A172 (cell line): ENCODE results near the gene LRRC8D. TPM values are rescaled to one million over a fixed set of nuclear protein-coding genes. Genes with fewer than 3 reads are reported as not detected.
"Not testable (repeated sequence)": the region's sequence is repeated elsewhere in the genome, so short reads cannot be mapped to it uniquely, and the experiment has no call there.

Source experiments
- DNase-seq: peaks from one replicate; pipeline ENCODE4 v3.0.0-alpha.2; 2015; ENCODE audit warnings: low spot score
- total RNA-seq: library from RNA; depleted of rRNA; stranded (reverse); fragments of >200 nt; shearing (Covaris generic); gene quantifications from 2 replicates; pipeline ENCODE4 v1.2.3, GENCODE V29; 2014

Gene LRRC8D
- total RNA-seq, 1 experiment from 2014 or later = 17.5 TPM

DNA sequence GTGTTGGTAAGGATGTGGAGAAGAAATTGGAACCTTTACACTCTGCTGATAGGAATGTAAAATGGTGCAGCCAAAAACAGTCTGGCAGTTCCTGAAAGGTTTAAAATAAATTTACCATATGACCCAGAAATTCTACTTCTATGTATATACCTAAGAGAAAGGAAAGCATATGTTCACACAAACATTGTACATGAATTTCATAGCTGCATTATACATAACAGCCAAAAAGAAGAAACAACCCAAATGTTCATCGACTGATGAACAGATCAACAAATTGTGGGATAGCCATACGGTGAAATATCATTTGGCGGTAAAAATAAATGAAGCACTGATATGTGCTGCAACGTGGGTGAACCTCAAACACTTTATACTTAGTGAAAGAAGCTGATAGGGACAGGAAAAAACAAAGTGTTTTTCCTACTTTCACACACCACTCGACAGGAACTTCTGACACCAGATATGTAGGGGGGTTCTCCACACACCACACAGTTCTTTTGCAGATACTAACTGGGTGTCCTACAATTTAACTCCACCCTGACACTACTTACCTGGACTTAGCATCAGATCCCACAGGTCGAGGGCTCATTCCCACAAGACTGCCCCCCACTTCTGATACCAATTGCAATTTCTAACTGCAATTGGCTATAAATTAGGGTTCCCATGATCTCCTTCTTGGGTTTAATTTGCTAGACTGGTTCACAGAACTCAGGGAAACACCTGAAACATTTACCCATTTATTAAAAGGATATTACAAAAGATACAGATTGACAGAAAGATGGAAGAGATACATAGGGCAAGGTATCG, 138.2 kb downstream of the LRRC8D start:
- no peak for DNase-seq

DNA sequence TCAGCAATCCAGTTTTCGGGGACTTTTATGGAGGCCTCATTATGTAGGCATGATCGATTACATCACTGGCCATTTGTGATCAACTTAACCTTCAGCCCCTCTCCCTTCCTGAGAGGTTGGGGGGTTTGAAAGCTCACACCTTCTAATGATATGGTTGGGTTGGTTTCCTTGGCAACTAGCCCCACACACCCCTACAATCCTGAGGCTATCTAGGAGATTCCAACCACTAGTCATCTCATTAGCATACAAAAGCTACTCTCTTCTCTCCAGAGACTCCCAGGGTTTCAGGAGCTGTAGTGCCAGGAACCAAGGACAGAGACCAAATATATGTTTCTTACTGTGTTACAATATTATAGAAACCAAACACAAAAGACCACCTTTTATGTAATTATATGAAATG, 138.9 kb downstream of the LRRC8D start:
- no peak for DNase-seq

DNA sequence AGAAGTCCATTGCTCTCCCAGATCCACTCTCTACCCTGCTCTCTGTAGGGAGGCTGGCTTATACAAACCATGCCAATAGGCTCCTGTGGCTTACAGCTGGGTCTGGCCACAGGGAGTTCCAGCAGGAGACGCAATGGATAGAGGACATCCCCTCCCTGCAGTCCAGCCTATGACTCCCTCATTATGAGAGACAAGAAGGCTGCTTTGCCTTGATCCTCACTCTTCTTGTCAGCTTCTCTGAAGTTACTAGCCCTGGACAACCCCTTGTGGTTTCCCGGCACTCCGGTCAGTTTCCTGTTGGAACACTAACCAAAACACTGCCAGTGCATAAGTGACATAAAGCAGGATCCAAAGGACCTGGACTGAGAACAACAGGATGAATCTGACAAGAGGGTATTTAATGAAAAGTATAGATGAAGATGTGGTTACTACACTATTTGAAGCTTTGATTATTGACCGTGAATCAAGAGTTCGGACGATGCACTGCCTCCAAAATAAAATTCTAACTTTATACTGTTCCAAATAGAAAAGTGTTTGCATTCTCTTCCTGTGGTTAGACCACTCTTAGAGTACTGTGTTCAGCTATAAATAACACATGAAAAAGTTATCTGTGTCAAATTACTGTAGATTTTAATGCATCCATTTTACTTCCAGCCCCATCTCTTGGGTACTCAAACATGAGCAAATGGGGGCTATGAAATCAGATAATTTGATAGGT, 141.4 kb downstream of the LRRC8D start:
- DNase-seq = peak; percentile 55

- no peak for DNase-seq
Observed at GRCh38 chr1:89962742-89963075, 141.9 kb downstream of the LRRC8D start.

DNA sequence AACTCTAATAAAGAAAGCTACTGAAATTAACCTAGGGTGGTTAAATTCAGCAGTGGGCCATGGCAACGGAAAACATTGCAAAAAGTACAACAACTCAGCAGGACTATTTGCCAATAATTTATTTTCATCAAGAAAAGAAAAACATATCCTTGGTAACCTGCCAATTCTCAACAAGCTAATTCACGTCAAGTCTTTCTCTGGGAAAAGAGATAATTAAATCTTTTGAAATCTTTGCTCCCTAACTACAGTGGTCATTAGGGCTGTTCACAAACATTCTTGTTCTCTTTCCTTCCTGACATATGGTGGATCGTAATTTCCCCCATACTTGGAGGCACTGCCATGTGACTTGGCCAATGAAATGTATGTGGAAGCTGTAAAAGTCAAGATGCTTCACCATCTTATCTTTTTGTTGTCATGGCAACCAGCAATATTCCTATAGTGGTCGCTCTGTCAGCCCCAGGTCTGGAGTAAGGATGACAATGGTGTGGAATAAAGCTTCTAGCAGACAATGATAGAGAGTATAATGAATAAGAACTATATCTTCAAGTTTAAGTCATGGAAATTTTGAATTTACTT, 144.4 kb downstream of the LRRC8D start:
- no peak for DNase-seq

DNA sequence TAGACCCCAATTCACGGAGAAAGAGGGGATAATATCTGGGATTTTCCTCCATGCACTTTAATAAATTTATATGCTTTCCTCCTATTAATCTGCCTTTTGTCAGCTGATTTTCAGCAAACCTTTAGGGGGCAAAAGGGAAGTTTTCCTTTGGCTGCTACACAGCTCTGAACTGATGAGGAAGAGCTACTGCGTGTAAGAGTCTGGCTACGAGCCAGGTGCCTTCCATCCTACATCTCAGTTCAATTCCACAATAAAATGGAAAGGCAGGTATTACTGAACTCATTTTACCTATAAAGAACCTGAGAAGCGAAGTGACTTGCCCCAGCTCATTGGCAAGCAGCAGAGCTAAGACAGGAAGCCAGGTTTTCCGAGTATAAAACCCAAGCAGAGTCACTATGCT, 145.8 kb downstream of the LRRC8D start:
- no peak for DNase-seq

DNA sequence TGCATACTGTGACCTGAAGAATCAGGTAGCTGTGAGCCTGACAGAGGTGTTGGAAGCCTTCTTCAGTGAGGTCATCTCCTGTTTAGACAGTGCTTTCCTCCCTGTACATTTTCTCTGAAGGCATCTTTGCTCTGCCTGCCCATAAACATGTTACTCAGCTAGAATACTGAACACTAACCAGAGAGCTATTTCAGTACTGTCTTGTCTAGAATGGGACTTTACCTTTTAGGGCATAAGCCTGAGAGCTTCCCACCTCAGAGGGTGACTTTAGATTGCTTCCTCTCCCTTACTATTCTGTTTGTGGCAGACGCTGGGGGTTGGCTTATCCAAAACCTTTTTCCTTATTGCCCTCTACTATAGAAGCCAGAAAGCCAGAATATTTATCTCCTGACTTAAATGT, 150.8 kb downstream of the LRRC8D start:
- DNase-seq = no peak

DNA sequence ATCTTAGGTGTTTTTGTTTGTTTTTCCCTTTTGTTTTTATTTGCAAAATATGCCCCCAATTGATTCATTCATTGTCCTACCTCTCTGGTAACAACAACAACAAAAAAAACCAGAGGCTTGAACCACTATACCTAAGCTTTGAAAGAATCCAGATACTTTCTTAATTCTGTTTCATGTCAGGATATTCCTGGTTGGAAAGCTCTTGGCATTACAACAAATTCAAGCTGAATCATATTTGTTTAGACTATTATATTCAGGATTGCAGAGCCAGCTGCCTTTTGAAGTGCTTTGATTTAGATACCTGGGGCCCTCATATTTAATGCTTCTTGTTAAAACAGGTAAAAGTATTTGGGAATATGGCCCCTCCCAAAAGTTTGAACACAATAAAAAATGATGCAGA, 151.2 kb downstream of the LRRC8D start:
- DNase-seq = no peak

DNA sequence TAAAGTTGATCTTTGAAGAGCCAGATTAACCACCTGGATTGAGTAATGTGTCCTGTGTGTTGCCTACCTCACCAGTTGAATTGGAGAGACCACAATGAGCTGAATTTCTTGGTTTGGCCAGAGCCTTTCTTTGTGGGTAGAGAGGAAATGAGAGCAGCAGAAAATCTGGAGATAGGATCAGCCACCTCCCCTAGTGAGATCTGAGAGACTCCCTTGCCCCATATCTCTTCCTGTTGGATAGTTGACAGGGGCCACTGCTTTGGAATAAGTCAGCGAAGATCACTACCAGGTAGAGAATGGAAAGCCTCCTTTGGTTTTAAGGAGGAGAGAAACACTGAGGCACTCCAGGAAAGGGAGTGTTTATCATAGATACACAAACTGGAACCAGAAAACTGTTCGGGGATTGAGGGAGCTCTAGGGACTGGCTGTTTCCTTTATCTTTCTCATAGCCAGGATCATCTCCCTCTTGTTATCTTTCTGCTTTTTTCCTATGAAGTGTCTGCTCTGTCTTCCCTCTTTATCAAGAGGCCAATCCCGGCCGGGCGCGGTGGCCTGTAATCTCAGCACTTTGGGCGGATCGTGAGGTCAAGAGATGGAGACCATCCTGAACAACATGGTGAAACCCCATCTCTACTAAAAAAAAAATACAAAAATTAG, 152.8 kb downstream of the LRRC8D start:
- no peak for DNase-seq

- DNase-seq = no peak
Observed at GRCh38 chr1:89974256-89974655, 153.4 kb downstream of the LRRC8D start.

GRCh38 chr1:89974696-89975470, 154.1 kb downstream of the LRRC8D start:
- peak; percentile 51 for DNase-seq

GRCh38 chr1:89975540-89976125, 154.8 kb downstream of the LRRC8D start:
- DNase-seq = no peak

GRCh38 chr1:89978755-89979154, 157.9 kb downstream of the LRRC8D start:
- DNase-seq = no peak

DNA sequence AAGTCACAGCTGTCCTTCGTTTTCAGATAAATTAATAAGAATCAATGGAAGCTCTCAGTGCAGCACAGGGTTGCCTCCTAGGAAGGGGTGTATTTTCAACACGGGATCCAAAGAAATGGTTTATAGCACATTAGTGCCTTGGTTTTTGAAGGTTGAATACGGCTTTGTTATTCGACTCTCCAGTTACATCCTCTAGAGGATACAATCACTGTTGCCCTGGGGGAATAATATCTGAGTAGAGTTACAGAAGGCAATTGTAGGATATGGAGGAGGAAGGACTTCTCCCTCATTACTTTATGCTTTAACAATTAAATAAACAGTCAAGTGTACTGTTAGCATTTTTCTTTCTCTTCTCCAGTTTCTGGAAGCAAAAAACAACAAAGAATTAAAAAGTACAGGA, 159.8 kb downstream of the LRRC8D start:
- DNase-seq = no peak

GRCh38 chr1:89982846-89983245, 162.0 kb downstream of the LRRC8D start:
- not testable (repeated sequence) for DNase-seq

GRCh38 chr1:89984564-89985116, 163.8 kb downstream of the LRRC8D start:
- not testable (repeated sequence) for DNase-seq

DNA sequence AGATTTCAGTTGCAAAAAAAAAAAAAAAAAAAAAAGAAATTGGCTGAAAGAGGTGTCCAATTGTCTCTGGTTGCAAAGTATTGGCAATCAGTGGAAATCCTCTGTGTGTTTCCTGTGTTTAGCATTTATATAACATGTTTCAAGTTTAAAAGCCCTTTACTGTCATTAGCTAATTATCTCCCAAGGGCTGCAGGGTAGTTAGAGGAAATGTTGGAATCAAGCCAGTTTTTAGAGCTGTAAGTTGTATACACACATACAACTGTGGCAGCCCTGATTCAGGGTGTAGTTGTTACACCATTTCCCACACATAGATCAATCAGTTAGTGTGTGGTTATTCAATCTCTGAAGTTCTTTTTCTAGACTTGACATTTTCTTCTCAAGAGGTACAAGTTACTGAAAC, 165.2 kb downstream of the LRRC8D start:
- DNase-seq = no peak
